Adrenal gland (tissue), 5 donors: ENCODE data around the gene TUBG1.

Source experiments
- CTCF ChIP-seq, 6 experiments: fragments of 450-650 bp in 4 of 6; fragments of 200-600 bp in 2 of 6; sonication (generic) in 1 of 6; IDR thresholded peaks; 1 replicate in 5 of 6; 2 replicates in 1 of 6; pipeline versions ENCODE4 v1.5.1 to v1.8.0; 2016 to 2021; ENCODE audit warnings: antibody characterized with exemption in 6 of 6, mild to moderate bottlenecking in 2 of 6, moderate library complexity in 1 of 6
- POLR2A ChIP-seq, 2 donors: fragments of 450-650 bp; IDR thresholded peaks; one replicate each; pipeline ENCODE4 v1.6.1; 2017; ENCODE audit warnings: antibody characterized with exemption in 2 of 2, mild to moderate bottlenecking in 2 of 2, moderate library complexity in 1 of 2
- donor health status: DM: no; HTN: no; CAD: no.

GRCh38 chr17:42639525-42640113 lies 30.1 kb downstream of the TUBG1 start:
- TF ChIP-seq CTCF (IDR thresholded peaks at IDR 0.05) (no peak), POLR2A (IDR thresholded peaks at IDR 0.05) (no peak)
